NT2/D1 (cell line): ENCODE measurements around the gene LSM3.

ENCODE experiments used
- DNase-seq: peaks from one replicate; pipeline ENCODE4 v3.0.0-alpha.2; 2011; ENCODE audit warnings: low read depth, low spot score
- H3K27me3 ChIP-seq: 2 replicates; pipeline ENCODE4 v1.6.0; 2011; ENCODE audit warnings: mild to moderate bottlenecking; ENCODE audit not compliant: insufficient read length, insufficient read depth
- H3K36me3 ChIP-seq: 2 replicates; pipeline ENCODE4 v1.6.1; 2011; ENCODE audit warnings: mild to moderate bottlenecking, low read length, mixed read lengths; ENCODE audit not compliant: insufficient read depth, insufficient read length
- H3K4me1 ChIP-seq: 2 replicates; pipeline ENCODE4 v1.5.1; 2011; ENCODE audit not compliant: insufficient read depth, insufficient read length
- H3K4me3 ChIP-seq: 2 replicates; pipeline ENCODE4 v1.5.1; 2011; ENCODE audit warnings: low read depth; ENCODE audit not compliant: insufficient read length
- H3K9ac ChIP-seq: 2 replicates; pipeline ENCODE4 v1.6.0; 2011; ENCODE audit warnings: low read depth; ENCODE audit not compliant: insufficient read length
- H3K9me3 ChIP-seq: 2 replicates; pipeline ENCODE4 v1.5.1; 2011; ENCODE audit warnings: mild to moderate bottlenecking, low read length; ENCODE audit not compliant: insufficient read depth
- SUZ12 ChIP-seq: IDR thresholded peaks from 2 replicates; pipeline ENCODE4 v1.6.1; 2011; ENCODE audit not compliant: insufficient read length, insufficient read depth; ENCODE audit errors: extremely low read depth
- YY1 ChIP-seq: IDR thresholded peaks from 2 replicates; pipeline ENCODE4 v1.6.1; 2011; ENCODE audit not compliant: insufficient read length, insufficient read depth
- ZNF274 ChIP-seq: IDR thresholded peaks from 2 replicates; pipeline ENCODE4 v1.6.1; 2011; ENCODE audit warnings: mild to moderate bottlenecking, low read depth, low read length

The LSM3 gene

DNA sequence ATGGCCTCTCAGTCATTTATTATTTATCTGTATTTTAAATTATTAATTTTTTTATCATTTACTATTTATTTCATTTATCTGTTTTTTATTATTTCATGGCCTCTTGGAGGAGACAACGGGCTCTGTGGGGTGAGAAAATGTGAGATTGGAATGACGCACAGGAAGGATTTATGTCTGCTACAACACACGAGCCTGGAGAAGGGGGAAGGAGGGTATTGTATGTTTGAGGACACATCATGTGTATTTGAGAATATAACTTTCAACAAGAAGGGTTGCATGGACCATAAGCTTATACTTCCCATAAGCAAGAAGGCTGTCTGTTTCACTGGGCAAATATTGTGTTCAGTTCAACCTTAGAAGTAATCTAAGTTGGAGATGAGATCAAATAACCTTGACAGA, 31.7 kb downstream of the LSM3 start:
- no peak overlapping the region for H3K4me3 ChIP-seq
- H3K9me3 ChIP-seq, result no peaks in the 10 kb centered on the region
- DNase-seq, result no peak
- no peaks in the 10 kb centered on the region for H3K4me1 ChIP-seq
- TF ChIP-seq YY1, result no peak
- H3K27me3 ChIP-seq, result no peaks in the 10 kb centered on the region
- no peak overlapping the region for H3K9ac ChIP-seq
- no peaks in the 10 kb centered on the region for H3K36me3 ChIP-seq

DNA sequence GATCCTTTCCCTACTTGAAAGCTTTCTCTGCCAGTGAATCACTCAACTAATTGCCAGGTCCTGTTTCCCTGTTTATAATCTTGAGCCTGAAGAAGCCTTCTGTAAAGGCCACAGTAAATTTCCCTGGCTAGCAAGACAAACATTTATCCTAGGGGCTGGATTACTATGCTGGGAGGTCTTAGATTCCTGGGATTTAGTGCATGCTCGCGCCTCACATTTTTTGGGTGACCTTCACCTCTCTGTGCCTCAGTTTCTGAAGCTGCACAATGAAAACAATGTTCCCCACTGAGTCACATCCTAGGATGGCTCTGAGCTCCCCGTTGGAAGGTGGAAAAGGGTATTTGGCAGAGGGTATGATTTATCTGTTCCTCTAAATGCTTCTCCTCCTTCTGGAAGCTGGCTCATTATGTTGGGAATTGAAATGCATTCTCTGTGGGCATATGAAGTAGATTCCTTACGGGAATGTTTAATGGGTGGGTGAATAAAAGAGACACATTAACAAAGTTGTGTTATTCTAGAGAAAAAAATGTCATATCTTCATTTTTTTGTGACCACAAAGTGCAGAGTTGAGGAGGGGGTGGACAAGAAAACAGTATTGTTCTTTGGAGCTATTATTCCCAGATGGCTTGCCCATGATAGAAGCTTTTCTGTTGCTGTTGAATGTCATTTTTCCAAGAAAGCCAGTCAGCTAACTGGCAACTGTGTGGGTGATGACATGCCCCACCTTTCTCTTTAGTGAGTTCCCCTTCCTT, 32.4 kb downstream of the LSM3 start:
- Histone ChIP-seq H3K9ac (no peak overlapping the region), H3K36me3 (no peaks in the 10 kb centered on the region), H3K4me1 (no peaks in the 10 kb centered on the region), H3K27me3 (no peaks in the 10 kb centered on the region), H3K4me3 (no peak overlapping the region), H3K9me3 (no peaks in the 10 kb centered on the region)
- no peak for DNase-seq
- TF ChIP-seq YY1, result no peak
- TF ChIP-seq ZNF274, result no peak
- no peak for TF ChIP-seq SUZ12

DNA sequence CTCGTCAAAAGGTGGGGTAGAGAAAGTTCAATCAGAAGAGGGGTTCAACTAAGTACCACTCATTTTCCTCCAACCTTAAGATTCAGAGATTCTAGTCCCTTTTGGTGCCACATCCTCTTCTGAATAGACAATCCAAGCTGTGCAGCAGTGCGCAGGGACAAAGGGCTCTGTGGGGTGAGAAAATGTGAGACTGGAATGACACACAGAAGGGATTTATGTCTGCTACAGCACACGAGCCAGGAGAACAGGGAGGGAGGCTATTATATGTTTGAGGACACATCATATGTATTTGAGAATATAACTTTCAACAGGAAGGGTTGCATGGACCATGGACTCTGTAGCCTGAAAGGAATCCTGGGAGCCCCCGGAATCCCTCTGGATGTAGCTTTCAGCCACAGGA, 33.0 kb downstream of the LSM3 start:
- no peak overlapping the region for H3K9ac ChIP-seq
- no peaks in the 10 kb centered on the region for H3K4me1 ChIP-seq
- DNase-seq, result no peak
- H3K4me3 ChIP-seq, result no peak overlapping the region
- no peak for TF ChIP-seq SUZ12
- TF ChIP-seq ZNF274, result no peak
- no peaks in the 10 kb centered on the region for H3K27me3 ChIP-seq
- peaks cover 5% of the 10 kb centered on the region; the same call in 1 of the 2 replicates for H3K9me3 ChIP-seq
- no peaks in the 10 kb centered on the region for H3K36me3 ChIP-seq

DNA sequence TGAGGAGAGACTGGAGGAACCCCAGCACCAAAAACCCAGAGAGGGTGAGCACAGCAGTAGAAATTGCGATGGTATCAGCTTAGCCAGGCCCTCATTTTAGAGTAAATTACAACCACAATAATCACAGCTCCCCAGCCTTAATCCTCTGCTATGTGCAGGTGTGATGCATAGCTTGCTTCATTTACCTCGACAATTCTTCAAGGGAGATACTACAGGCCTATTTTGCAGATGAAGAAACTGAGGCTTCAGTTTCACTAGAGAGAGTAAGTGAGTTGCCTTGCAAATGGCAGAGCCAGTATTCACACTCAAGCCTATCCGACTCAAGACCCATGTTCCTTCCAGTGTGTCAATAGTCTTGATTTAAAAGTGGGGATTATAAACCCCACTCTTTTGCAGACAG, 33.4 kb downstream of the LSM3 start:
- Histone ChIP-seq H3K4me3 (no peak overlapping the region), H3K36me3 (no peaks in the 10 kb centered on the region), H3K27me3 (no peaks in the 10 kb centered on the region), H3K4me1 (no peaks in the 10 kb centered on the region), H3K9ac (no peak overlapping the region), H3K9me3 (peaks cover 7% of the 10 kb centered on the region; the same call in 1 of the 2 replicates)
- no peak for DNase-seq
- TF ChIP-seq YY1 (no peak), ZNF274 (no peak), SUZ12 (no peak)

DNA sequence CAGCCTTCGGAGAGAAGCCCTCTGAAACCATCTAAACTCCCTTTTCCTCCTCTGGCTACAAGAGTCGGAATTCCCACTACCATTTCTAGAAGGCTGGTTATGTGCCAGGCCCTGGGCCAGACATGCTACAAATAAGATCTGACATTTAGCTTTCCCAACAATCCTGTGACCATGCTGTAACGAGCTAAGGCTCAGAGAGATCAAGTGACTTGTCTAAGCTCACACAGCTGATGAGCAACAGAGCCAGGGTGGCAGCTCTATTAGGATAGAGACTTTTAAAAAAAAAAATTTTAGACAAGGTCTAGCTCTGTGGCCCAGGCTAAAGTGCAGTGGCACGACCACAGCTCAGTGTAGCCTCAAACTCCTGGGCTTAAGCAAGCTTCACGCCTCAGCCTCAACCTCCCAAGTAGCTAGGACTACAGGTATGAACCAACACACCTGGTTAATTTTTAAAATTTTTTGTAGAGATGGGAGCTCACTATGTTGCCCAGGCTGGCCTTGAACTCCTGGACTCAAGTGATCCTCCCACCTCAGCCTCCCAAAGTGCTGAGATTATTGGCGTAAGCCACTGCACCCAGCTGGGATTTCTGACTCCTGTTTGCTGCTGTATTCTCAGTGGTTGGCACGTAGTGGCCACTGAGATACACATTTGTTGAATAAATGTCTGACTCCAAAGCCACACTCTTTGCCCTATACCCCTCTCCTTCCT, 34.6 kb downstream of the LSM3 start:
- DNase-seq, result no peak
- no peak overlapping the region for H3K4me3 ChIP-seq
- H3K36me3 ChIP-seq, result no peaks in the 10 kb centered on the region
- no peaks in the 10 kb centered on the region for H3K27me3 ChIP-seq
- TF ChIP-seq SUZ12, result no peak
- TF ChIP-seq YY1, result no peak
- TF ChIP-seq ZNF274, result no peak
- peaks cover 7% of the 10 kb centered on the region; the same call in 1 of the 2 replicates for H3K9me3 ChIP-seq
- no peak overlapping the region for H3K9ac ChIP-seq
- H3K4me1 ChIP-seq, result no peaks in the 10 kb centered on the region

DNA sequence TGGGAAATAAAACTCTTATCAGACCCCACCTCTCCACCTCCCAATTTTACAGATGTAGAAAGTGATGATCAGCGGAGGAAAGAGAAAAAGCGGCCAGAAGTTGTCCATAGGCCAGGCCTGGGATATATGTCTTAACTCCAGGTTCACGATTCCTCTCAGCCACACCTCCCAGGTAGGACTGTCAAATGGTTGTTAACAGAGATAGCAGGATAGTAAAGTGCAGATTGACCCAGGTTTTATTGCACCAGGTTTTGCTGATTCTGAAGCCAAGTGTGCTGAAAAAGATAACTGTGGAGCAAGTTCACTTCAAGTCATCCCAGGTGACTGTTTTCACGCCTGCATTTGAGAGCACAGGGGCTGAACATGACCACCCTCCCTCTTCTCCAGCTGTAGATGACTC, 36.1 kb downstream of the LSM3 start:
- Histone ChIP-seq H3K9me3 (peaks cover 12% of the 10 kb centered on the region), H3K9ac (no peak overlapping the region), H3K4me1 (no peaks in the 10 kb centered on the region), H3K4me3 (no peak overlapping the region), H3K36me3 (no peaks in the 10 kb centered on the region), H3K27me3 (no peaks in the 10 kb centered on the region)
- TF ChIP-seq ZNF274, result no peak
- DNase-seq, result no peak

DNA sequence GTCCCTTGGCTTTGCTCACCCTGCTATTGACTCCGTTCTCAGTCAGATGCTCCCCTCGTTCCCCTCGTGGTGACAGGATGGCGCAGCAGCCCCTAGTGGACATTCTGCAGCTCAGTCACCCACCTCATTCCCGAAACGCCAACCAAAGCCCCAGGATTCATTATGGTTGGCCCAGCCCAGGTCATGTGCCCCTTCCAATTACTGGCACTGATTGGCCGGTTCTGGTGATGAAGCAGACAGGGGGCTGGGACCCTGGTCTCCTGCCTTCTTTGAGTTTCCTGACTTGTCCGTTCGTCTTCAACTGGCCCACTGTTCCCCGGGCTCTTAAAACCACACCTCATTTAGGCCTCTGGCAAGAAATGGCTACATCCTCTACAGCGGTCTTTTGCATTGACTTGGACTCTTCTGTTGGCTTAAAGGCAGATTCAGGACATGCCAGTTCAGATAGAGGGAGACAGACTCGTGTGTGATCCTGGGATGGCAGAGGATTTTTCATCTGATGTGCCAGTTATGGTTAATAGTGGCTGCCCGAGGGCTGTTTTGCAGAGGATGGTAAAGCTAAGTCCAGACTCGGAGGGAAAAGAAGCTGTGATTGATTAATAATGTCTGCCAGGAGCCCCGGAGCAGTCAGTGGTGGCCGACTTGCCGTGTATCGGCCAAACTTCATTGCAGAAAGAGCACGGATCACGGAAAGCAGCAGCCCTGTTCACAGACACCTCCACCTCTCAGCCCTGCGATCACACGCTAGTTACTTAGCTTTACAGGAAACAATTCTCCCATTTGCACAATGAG, 37.8 kb downstream of the LSM3 start:
- no peak for TF ChIP-seq SUZ12
- TF ChIP-seq ZNF274, result no peak
- no peak for TF ChIP-seq YY1
- peaks cover 29% of the 10 kb centered on the region for H3K9me3 ChIP-seq

More for the DNA sequence above, 37.8 kb downstream of the LSM3 start:
- no peaks in the 10 kb centered on the region for H3K4me1 ChIP-seq
- H3K9ac ChIP-seq, result no peak overlapping the region
- no peaks in the 10 kb centered on the region for H3K27me3 ChIP-seq
- H3K36me3 ChIP-seq, result no peaks in the 10 kb centered on the region
- no peak overlapping the region for H3K4me3 ChIP-seq
- DNase-seq, result peak; percentile 42
